WI38 (cell line): ENCODE data around the gene CLSTN1.
"Not testable (repeated sequence)": the region's sequence is repeated elsewhere in the genome, so short reads cannot be mapped to it uniquely, and the experiment has no call there.

Experiments used
- H3K4me3 ChIP-seq: 2 replicates; pipeline ENCODE4 v1.5.1; 2011; ENCODE audit warnings: low read depth, mild to moderate bottlenecking, control low read depth, low read length
- TF ChIP-seq, protein P1 (sequence below): IDR thresholded peaks from 2 replicates; pipeline ENCODE4 v1.5.1; 2012; ENCODE audit warnings: low read depth, mild to moderate bottlenecking, control low read depth, low read length

Gene CLSTN1

DNA sequence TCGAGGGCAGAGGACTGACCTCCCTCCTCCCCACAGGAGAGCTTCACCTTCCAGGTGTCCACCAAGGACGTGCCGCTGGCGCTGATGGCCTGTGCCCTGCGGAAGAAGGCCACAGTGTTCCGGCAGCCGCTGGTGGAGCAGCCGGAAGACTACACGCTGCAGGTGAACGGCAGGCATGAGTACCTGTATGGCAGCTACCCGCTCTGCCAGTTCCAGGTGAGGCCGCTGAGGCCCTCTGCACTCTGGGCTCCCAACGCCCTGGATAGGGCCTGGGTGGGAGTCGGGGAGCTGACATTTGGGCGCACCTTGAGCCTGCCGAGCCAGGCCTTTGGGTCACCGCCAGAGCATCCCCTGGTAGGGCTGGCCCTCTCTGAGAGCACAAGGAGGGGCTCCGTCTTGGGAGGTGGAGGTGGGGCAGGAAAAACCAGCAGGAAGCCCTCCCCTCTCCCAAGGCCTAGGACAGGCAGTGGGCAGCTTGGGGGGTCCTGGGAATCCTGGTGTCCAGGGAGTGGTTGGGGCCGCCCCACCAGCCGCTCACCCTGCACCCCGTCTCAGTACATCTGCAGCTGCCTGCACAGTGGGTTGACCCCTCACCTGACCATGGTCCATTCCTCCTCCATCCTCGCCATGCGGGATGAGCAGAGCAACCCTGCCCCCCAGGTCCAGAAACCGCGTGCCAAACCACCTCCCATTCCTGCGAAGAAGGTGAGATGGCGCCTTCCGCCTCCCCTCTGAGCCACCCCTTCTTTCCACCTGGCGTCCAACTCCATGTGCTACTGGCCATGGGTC, 107.2 kb downstream of the CLSTN1 start:
- TF ChIP-seq, protein P1, sequence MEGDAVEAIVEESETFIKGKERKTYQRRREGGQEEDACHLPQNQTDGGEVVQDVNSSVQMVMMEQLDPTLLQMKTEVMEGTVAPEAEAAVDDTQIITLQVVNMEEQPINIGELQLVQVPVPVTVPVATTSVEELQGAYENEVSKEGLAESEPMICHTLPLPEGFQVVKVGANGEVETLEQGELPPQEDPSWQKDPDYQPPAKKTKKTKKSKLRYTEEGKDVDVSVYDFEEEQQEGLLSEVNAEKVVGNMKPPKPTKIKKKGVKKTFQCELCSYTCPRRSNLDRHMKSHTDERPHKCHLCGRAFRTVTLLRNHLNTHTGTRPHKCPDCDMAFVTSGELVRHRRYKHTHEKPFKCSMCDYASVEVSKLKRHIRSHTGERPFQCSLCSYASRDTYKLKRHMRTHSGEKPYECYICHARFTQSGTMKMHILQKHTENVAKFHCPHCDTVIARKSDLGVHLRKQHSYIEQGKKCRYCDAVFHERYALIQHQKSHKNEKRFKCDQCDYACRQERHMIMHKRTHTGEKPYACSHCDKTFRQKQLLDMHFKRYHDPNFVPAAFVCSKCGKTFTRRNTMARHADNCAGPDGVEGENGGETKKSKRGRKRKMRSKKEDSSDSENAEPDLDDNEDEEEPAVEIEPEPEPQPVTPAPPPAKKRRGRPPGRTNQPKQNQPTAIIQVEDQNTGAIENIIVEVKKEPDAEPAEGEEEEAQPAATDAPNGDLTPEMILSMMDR = no peak
- no peak overlapping the region for H3K4me3 ChIP-seq

DNA sequence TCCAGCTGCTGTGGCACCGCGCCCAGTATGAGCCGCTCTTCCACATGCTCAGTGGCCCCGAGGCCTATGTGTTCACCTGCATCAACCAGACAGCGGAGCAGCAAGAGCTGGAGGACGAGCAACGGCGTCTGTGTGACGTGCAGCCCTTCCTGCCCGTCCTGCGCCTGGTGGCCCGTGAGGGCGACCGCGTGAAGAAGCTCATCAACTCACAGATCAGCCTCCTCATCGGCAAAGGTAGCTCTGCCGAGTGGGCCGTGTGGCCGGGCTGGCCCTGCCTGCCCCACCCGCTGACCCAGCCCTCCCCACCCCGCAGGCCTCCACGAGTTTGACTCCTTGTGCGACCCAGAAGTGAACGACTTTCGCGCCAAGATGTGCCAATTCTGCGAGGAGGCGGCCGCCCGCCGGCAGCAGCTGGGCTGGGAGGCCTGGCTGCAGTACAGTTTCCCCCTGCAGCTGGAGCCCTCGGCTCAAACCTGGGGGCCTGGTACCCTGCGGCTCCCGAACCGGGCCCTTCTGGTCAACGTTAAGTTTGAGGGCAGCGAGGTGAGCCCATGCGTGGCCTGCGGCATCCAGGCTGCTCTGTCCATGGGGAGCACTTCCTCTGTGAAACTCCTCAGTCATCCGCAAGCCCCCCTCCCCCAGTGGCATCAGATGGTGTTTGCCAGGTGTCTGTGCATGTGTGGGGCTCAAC, 108.1 kb downstream of the CLSTN1 start:
- no peak overlapping the region for H3K4me3 ChIP-seq
- TF ChIP-seq, protein P1 = no peak

DNA sequence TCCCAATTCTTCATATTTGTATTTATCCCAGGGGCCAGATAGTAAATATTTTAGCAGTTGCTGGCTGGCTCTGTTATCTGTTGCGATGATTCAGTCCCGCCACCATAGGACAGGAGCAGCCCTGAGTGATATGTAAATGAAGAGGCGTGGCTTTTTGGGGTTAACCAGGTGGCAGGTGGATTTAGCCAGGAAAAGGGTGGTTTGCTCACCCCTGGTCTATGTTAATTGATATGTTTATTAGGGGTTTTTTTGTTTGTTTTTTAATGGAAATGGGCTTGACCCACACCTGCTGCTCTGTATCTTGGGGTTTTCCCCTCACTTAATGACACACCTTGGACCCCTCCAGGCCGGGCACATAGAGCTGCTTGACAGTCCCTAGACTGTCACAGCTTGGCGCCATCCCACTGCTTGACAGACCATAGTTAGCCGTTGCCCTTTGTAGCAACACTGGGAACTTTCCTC, 109.5 kb downstream of the CLSTN1 start:
- TF ChIP-seq, protein P1 = no peak
- H3K4me3 ChIP-seq = no peak overlapping the region

DNA sequence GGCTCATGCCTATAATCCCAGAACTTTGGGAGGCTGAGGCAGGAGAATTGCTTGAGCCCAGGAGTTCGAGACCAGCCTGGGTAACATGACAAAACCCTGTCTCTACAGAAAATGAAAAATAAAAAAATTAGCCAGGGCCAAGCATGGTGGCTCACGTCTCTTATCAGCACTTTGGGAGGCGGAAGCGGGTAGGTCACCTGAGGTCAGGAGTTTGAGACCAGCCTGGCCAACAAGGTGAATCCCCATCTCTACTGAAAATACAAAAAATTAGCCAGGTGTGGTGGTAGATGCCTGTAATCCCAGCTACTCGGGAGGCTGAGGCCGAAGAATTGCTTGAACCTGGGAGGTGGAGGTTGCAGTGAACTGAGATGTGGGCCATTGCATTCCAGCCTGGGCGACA, 111.0 kb downstream of the CLSTN1 start:
- H3K4me3 ChIP-seq = not testable (repeated sequence)

DNA sequence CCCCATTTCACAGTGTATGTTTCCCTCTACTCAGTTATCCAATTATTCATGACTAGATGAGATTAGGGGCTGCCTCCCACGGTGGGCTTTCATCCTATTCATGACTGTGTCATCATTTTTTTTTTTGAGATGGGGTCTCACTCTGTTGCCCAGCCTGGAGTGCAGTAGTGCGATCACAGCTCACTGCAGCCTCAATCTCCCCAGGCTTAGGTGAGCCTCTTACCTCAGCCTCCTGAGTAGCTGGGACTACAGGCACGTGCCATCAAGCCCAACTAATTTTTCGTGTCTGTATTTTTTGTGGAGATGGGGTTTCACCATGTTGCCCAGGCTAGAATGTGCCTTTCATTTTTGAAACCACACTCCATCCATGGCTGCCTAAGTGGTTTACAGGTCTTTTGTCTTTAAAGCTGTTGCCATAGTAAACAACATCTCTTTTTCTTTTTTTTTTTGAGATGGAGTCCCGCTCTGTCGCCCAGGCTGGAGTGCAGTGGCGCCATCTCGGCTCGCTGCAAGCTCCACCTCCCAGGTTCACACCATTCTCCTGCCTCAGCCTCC, 112.2 kb downstream of the CLSTN1 start:
- TF ChIP-seq, protein P1 = no peak
- H3K4me3 ChIP-seq = no peak overlapping the region

DNA sequence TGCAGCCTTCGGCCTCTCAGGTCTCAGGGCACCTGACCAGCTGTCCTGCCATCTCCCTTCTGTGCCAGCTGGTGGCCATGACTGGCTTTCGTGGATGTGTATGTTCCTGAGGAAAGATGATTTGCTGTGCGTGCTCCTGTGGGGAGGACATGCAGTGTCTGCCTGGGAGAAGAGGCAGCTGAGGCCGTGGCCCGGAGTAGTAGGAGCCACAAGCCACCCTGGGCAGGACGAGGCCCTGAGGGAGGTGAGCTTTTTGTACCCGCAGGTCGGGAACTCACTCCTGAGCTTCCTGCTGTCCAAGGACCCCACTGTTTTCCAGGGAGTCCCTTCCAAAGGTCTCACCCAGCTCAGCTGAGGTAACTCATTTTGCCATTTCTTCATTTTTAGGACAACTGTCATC, 113.7 kb downstream of the CLSTN1 start:
- no peak overlapping the region for H3K4me3 ChIP-seq
- TF ChIP-seq, protein P1 = no peak

- H3K4me3 ChIP-seq = no peak overlapping the region
- TF ChIP-seq, protein P1 = no peak
Observed at GRCh38 chr1:9706178-9706577, 117.6 kb downstream of the CLSTN1 start.
